Measurements from ENCODE around the gene TMC8. TPM values are rescaled to one million over a fixed set of nuclear protein-coding genes. Genes with fewer than 3 reads are reported as not detected.

Gene TMC8
- total and polyA plus RNA-seq, 4 donors = 1.3 to 14.5 (median 5.0) TPM

GRCh38 chr17:78111727-78112517 is 18.6 kb upstream of the TMC8 start:
- Histone ChIP-seq H3K27me3 (ENCODE audit: control insufficient read depth in 4 of 4, insufficient read depth in 4 of 4, low read length in 3 of 4) (no peaks in the 10 kb centered on the region), H3K27ac (ENCODE audit: low read depth in 1 of 2, low read length in 2 of 2) (no peak overlapping the region), H3K9me3 (ENCODE audit: control insufficient read depth in 4 of 4, low read length in 3 of 4) (no peaks in the 10 kb centered on the region), H3K4me3 (ENCODE audit: low read depth in 1 of 3, low read length in 3 of 3) (no peak overlapping the region), H3K9ac (ENCODE audit: low read depth in 1 of 2, low read length in 2 of 2) (no peak overlapping the region), H3K4me1 (ENCODE audit: control insufficient read depth in 4 of 4, insufficient read depth in 4 of 4, low read length in 3 of 4) (peaks cover 0 to 6% (median 3%) of the 10 kb centered on the region in 4 donors), H3K36me3 (ENCODE audit: control insufficient read depth in 4 of 4, insufficient read depth in 3 of 4, low read depth in 1 of 4, low read length in 3 of 4) (peaks cover 0 to 4% (median 0%) of the 10 kb centered on the region in 4 donors)
- 91% methylated on average over 28 of the region's 28 CpGs for WGBS
- no peak for DNase-seq (ENCODE audit: low spot score)
- TF ChIP-seq CTCF (IDR thresholded peaks at IDR 0.05; ENCODE audit: low read depth, low read length, missing input control) (no peak), RXRA (IDR thresholded peaks at IDR 0.05) (no peak), TAF1 (conservative IDR thresholded peaks at IDR 0.05) (no peak), HNF4A (conservative IDR thresholded peaks at IDR 0.05) (no peak), FOXA2 (IDR thresholded peaks at IDR 0.05) (no peak), NR2F2 (IDR thresholded peaks at IDR 0.05) (no peak), HNF4G (IDR thresholded peaks at IDR 0.05) (no peak), SP1 (IDR thresholded peaks at IDR 0.05) (no peak), FOXA1 (IDR thresholded peaks at IDR 0.05) (no peak), GABPA (IDR thresholded peaks at IDR 0.05 in 1 of 2, conservative IDR thresholded peaks at IDR 0.05 in 1 of 2) (no peak), JUND (IDR thresholded peaks at IDR 0.05) (no peak), REST (IDR thresholded peaks at IDR 0.05) (no peak), ATF3 (IDR thresholded peaks at IDR 0.05) (no peak), EGR1 (IDR thresholded peaks at IDR 0.05; ENCODE audit: low read depth in 2 of 2) (no peak), ZBTB33 (IDR thresholded peaks at IDR 0.05) (no peak), YY1 (IDR thresholded peaks at IDR 0.05) (no peak), MAX (IDR thresholded peaks at IDR 0.05) (no peak), RAD21 (IDR thresholded peaks at IDR 0.05) (no peak)

Measured in liver (tissue), 9 donors.